Stomach (tissue), 4 donors: ENCODE measurements around the gene SPINK4.

Source experiments
- CTCF ChIP-seq, 7 experiments: fragments of 450-650 bp in 4 of 7; fragments of 200-600 bp in 3 of 7; sonication (generic) in 3 of 7; IDR thresholded peaks; one replicate each; pipeline ENCODE4 v1.5.1; 2016 to 2019; ENCODE audit warnings: antibody characterized with exemption in 7 of 7, control low read depth in 2 of 7, mild to moderate bottlenecking in 1 of 7
- EP300 ChIP-seq: sonication (generic); formaldehyde crosslinking; IDR thresholded peaks from one replicate; pipeline ENCODE4 v1.6.1; 2017; ENCODE audit warnings: antibody characterized with exemption
- POLR2A ChIP-seq, 4 donors: fragments of 450-650 bp; IDR thresholded peaks; one replicate each; pipeline ENCODE4 v1.6.1; 2016; ENCODE audit warnings: antibody characterized with exemption in 4 of 4, control low read depth in 2 of 4, mild to moderate bottlenecking in 1 of 4, moderate library complexity in 1 of 4
- POLR2AphosphoS5 ChIP-seq, 3 donors: sonication (generic); formaldehyde crosslinking; IDR thresholded peaks; one replicate each; pipeline ENCODE4 v1.6.1; 2016; ENCODE audit warnings: antibody characterized with exemption in 3 of 3

GRCh38 chr9:33255471-33255870, 15.5 kb downstream of the SPINK4 start:
- no peak for TF ChIP-seq POLR2A (IDR thresholded peaks at IDR 0.05)
- no peak for TF ChIP-seq EP300
- no peak for TF ChIP-seq CTCF (IDR thresholded peaks at IDR 0.05)
- TF ChIP-seq POLR2AphosphoS5 (IDR thresholded peaks at IDR 0.05): no peak
